ENCODE data around the gene C19orf18. TPM values are rescaled to one million over a fixed set of nuclear protein-coding genes. Genes with fewer than 3 reads are reported as not detected.

The C19orf18 gene
- total RNA-seq, 3 donors from 2014 or later (not counting 1 experiment from before 2014, with no cell fraction given) = 0.55 to 0.99 (median 0.70) TPM

DNA sequence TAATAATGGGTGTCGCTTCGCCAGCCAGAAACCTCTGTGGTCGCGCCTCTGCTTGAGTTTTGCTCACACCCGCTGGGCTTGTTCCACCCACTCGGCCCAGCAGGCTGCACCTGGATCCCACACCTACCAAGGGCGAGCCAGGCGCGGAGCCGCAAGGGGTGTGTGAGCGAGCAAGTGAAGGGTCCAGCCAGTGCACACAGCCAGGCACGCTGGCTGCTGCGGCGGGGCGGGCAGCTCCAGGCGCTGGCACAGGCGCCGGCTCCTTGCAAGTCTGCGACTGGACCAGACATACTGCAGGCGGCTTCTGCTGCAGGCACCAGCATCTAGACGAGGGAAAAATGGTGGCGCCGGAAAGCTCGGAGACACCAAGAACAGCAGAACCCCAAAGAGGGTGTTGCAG, 25.0 kb downstream of the C19orf18 start:
- Mint-ChIP-seq H3K27me3 (ENCODE audit: low read depth in 2 of 2) (peaks cover 0 to 6% of the 10 kb centered on the region in 2 donors), H3K36me3 (no peaks in the 10 kb centered on the region), H3K4me3 (no peak overlapping the region), H3K27ac (no peak overlapping the region), H3K9me3 (peaks cover 0 to 4% of the 10 kb centered on the region in 2 donors), H3K4me1 (peaks cover 20 to 25% of the 10 kb centered on the region in 2 donors)
- H3K36me3 ChIP-seq (ENCODE audit: control insufficient read depth, insufficient read depth, low read length) = no peaks in the 10 kb centered on the region
- WGBS (ENCODE audit: insufficient coverage) = 95% methylated on average over 24 of the region's 24 CpGs
- no peak for TF ChIP-seq CTCF (IDR thresholded peaks at IDR 0.05)
- H3K27ac ChIP-seq (ENCODE audit: low read length) = no peak overlapping the region
- no peak for ATAC-seq
- peaks cover 17% of the 10 kb centered on the region for H3K9me3 ChIP-seq (ENCODE audit: control insufficient read depth, insufficient read depth, low read length)
- H3K27me3 ChIP-seq (ENCODE audit: control insufficient read depth, insufficient read depth, low read length) = no peaks in the 10 kb centered on the region
- no peak overlapping the region for H3K4me3 ChIP-seq (ENCODE audit: low read length)
- DNase-seq = no peak
- intact Hi-C loops (cut with micrococcal nuclease) = no loop called here
- peaks cover 15% of the 10 kb centered on the region for H3K4me1 ChIP-seq (ENCODE audit: control insufficient read depth, insufficient read depth, low read length)

DNA sequence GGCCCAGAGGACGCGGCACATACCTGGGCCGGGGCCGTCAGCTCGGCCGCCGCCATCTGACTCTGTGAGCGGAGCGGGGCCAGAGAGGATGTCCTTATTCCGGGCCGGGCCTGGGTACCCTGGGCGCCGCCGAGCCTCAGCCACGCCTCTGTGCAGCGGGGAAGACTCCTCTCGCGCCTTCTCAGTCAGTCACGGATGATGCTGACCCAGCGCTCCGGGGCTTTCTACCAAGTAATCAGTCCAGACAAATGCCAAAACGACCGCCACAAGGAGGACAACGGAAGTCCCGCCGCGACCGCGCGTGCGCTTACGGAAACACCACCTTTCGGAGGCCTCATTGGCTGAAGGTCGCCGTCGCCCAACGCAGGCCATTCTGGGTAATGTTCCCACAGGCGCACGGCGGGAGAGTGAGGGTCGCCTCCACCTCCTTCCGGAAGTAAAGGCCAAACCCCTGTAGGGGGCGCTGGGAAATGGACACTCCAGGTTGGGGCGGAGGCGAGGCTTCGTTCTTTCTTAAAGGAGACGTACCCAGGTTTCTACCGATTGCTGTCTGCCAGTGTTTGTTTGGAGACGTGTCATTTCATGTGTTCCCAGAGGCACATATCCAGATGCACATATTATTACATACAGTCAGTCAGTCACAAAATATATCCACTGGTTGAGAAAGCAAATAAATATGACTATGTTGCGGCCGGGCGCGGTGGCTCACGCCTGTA, 26.8 kb downstream of the C19orf18 start, which contains the start of gene ZNF256:
TSS of gene ZNF256 (minus strand) at position 288 of the 716 bp plus-strand sequence. CDS start at position 56, 232 bp downstream.
- H3K36me3 Mint-ChIP-seq = peaks cover 11% of the 10 kb centered on the region
- intact Hi-C loops (cut with micrococcal nuclease) = loop anchor here (1.0 kb wide), 1 partner anchor 31 kb away; the partner anchor contains the start of gene ZNF417
- peak within 1 kb of the TSS; percentile 92 to 93 for H3K27ac Mint-ChIP-seq
- TF ChIP-seq CTCF (IDR thresholded peaks at IDR 0.05) = peak; percentile 53
- WGBS (ENCODE audit: insufficient coverage) = 7% methylated on average over 54 of the region's 54 CpGs
- ATAC-seq (peak; percentile 90 to 91 (median 91)), DNase-seq (peak; percentile 80 to 90)
- Histone ChIP-seq H3K36me3 (ENCODE audit: control insufficient read depth, insufficient read depth, low read length) (peaks cover 11% of the 10 kb centered on the region), H3K4me1 (ENCODE audit: control insufficient read depth, insufficient read depth, low read length) (peaks cover 15% of the 10 kb centered on the region), H3K4me3 (ENCODE audit: low read length) (peak within 1 kb of the TSS; percentile 75), H3K9me3 (ENCODE audit: control insufficient read depth, insufficient read depth, low read length) (peaks cover 27% of the 10 kb centered on the region), H3K27ac (ENCODE audit: low read length) (peak within 1 kb of the TSS; percentile 90), H3K27me3 (ENCODE audit: control insufficient read depth, insufficient read depth, low read length) (no peaks in the 10 kb centered on the region)
- peaks cover 20 to 40% of the 10 kb centered on the region in 2 donors for H3K4me1 Mint-ChIP-seq
- H3K9me3 Mint-ChIP-seq = peaks cover 3 to 5% of the 10 kb centered on the region in 2 donors
- H3K27me3 Mint-ChIP-seq (ENCODE audit: low read depth in 2 of 2) = no peaks in the 10 kb centered on the region
- H3K4me3 Mint-ChIP-seq = peak within 1 kb of the TSS; percentile 94

DNA sequence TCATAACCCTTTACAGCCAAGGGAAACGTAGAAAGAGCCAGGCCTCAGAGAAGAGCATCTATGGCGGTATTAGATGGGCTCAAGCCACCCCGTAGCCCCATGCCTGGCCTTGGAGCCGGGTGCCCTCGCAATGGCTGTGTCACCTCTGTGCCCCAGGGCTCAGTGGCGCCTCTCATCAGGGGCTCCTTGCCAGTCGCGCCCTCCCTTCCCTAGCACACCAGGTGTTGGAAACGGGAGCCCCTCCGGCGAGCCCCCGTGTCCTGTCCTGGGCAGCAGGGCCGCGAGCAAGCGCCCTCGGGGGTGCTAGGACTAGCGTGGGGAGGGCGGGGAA, 27.3 kb downstream of the C19orf18 start:
- peaks cover 20 to 40% of the 10 kb centered on the region in 2 donors for H3K4me1 Mint-ChIP-seq
- TF ChIP-seq CTCF (IDR thresholded peaks at IDR 0.05) = no peak
- peaks cover 15% of the 10 kb centered on the region for H3K36me3 ChIP-seq (ENCODE audit: control insufficient read depth, insufficient read depth, low read length)
- WGBS (ENCODE audit: insufficient coverage) = 3% methylated on average over 18 of the region's 18 CpGs
- peaks cover 15% of the 10 kb centered on the region for H3K4me1 ChIP-seq (ENCODE audit: control insufficient read depth, insufficient read depth, low read length)
- peak overlapping the region; percentile 90 for H3K27ac ChIP-seq (ENCODE audit: low read length)
- peak overlapping the region; percentile 92 to 93 for H3K27ac Mint-ChIP-seq
- ATAC-seq (peak in 2 of 3 donors; percentile 8 to 9), DNase-seq (no peak)
- peaks cover 17% of the 10 kb centered on the region for H3K36me3 Mint-ChIP-seq
- no peaks in the 10 kb centered on the region for H3K27me3 ChIP-seq (ENCODE audit: control insufficient read depth, insufficient read depth, low read length)
- peaks cover 5 to 6% of the 10 kb centered on the region in 2 donors for H3K9me3 Mint-ChIP-seq
- intact Hi-C loops (cut with micrococcal nuclease) = loop anchor here (1.0 kb wide), 1 partner anchor 31 kb away; the partner anchor contains the start of gene ZNF417
- peak overlapping the region; percentile 94 for H3K4me3 Mint-ChIP-seq
- peaks cover 32% of the 10 kb centered on the region for H3K9me3 ChIP-seq (ENCODE audit: control insufficient read depth, insufficient read depth, low read length)
- H3K4me3 ChIP-seq (ENCODE audit: low read length) = peak overlapping the region; percentile 75
- no peaks in the 10 kb centered on the region for H3K27me3 Mint-ChIP-seq (ENCODE audit: low read depth in 2 of 2)

Measured in natural killer cell (primary cell).